NB4 (cell line): ENCODE measurements around the gene BSG.

Experiments
- POLR2A ChIP-seq: IDR thresholded peaks from 2 replicates; pipeline ENCODE4 v1.6.1; 2011; ENCODE audit warnings: mild to moderate bottlenecking; ENCODE audit not compliant: insufficient read length; ENCODE audit errors: extremely low read depth
- TF ChIP-seq, protein P1 (sequence below): IDR thresholded peaks from one replicate; pipeline ENCODE4 v1.5.1; 2012; ENCODE audit warnings: low read depth, low read length

DNA sequence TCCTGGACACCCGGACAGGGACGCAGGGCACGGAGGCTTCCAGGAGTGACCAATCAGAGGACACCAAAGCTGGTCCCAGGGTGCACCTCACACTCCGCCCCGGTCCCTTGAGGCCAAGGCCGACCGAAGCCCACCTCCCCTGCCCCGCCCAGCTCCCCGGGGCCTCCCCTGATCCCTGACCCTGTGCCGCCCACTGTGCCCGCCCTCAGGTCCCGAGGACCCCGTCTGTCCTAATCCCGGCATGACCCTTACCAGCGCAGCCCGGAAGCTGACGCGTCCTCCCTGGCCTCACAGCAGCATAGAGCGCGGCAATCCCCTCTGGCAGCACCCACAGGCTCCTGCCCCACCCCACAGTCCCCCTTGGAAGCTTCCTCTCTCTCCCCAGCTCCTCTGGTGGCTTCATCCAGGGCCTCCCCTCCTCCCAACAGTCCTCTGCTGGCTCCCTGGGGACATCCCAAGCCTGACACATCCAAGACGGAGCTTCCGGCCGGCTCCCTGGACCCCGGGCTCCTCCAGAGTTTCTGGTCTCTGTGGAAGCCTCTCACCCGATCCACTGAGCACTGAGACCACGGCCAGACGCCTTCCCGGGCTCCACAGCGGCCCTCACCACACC is 48.2 kb upstream of the BSG start:
- no peak for TF ChIP-seq POLR2A
- TF ChIP-seq, protein P1, sequence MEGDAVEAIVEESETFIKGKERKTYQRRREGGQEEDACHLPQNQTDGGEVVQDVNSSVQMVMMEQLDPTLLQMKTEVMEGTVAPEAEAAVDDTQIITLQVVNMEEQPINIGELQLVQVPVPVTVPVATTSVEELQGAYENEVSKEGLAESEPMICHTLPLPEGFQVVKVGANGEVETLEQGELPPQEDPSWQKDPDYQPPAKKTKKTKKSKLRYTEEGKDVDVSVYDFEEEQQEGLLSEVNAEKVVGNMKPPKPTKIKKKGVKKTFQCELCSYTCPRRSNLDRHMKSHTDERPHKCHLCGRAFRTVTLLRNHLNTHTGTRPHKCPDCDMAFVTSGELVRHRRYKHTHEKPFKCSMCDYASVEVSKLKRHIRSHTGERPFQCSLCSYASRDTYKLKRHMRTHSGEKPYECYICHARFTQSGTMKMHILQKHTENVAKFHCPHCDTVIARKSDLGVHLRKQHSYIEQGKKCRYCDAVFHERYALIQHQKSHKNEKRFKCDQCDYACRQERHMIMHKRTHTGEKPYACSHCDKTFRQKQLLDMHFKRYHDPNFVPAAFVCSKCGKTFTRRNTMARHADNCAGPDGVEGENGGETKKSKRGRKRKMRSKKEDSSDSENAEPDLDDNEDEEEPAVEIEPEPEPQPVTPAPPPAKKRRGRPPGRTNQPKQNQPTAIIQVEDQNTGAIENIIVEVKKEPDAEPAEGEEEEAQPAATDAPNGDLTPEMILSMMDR = no peak
